DOHH2 (cell line): Measurements from ENCODE around the gene NFIX.

Experiments
- H3F3A ChIP-seq: fragments of 200-600 bp; sonication (generic), shearing (Covaris generic); 2 replicates; pipeline ENCODE4 v1.6.0; 2016; ENCODE audit warnings: antibody characterized with exemption, mild to moderate bottlenecking; ENCODE audit not compliant: control insufficient read depth, insufficient read depth
- H3K27ac ChIP-seq: fragments of 200-600 bp; sonication (generic); 2 replicates; pipeline ENCODE4 v1.5.1; 2014; ENCODE audit warnings: low read depth, mild to moderate bottlenecking, low read length, moderate library complexity
- H3K27me3 ChIP-seq: fragments of 200-600 bp; sonication (generic); 2 replicates; pipeline ENCODE4 v1.6.1; 2014; ENCODE audit warnings: mild to moderate bottlenecking, low read length, mixed read lengths; ENCODE audit not compliant: control insufficient read depth
- H3K36me3 ChIP-seq: fragments of 200-600 bp; sonication (generic); 2 replicates; pipeline ENCODE4 v1.6.1; 2014; ENCODE audit warnings: mild to moderate bottlenecking, low read length, moderate library complexity, mixed read lengths; ENCODE audit not compliant: control insufficient read depth
- H3K4me1 ChIP-seq: fragments of 200-600 bp; sonication (generic); 2 replicates; pipeline ENCODE4 v1.6.1; 2014; ENCODE audit warnings: mild to moderate bottlenecking, low read length, mixed read lengths; ENCODE audit not compliant: control insufficient read depth
- H3K4me2 ChIP-seq: fragments of 200-600 bp; sonication (generic); 2 replicates; pipeline ENCODE4 v1.6.0; 2014; ENCODE audit warnings: mild to moderate bottlenecking, low read length, moderate library complexity
- H3K4me3 ChIP-seq: fragments of 200-600 bp; sonication (generic); 2 replicates; pipeline ENCODE4 v1.5.1; 2014; ENCODE audit warnings: mild to moderate bottlenecking, low read length, mixed read lengths
- H3K79me2 ChIP-seq: fragments of 200-600 bp; sonication (generic); 2 replicates; pipeline ENCODE4 v1.6.1; 2014; ENCODE audit warnings: mild to moderate bottlenecking, low read length, mixed read lengths; ENCODE audit not compliant: control insufficient read depth
- H3K9me2 ChIP-seq: fragments of 200-600 bp; sonication (generic); replicated peaks from 2 replicates; pipeline ENCODE4 v1.6.1; 2014; ENCODE audit warnings: mild to moderate bottlenecking, low read length, mixed read lengths; ENCODE audit not compliant: control insufficient read depth
- H3K9me3 ChIP-seq: fragments of 200-600 bp; sonication (generic); 2 replicates; pipeline ENCODE4 v1.6.1; 2014; ENCODE audit warnings: antibody characterized with exemption, low read length, mixed read lengths; ENCODE audit not compliant: control insufficient read depth, insufficient read depth
- H4K20me1 ChIP-seq: fragments of 200-600 bp; sonication (generic); 2 replicates; pipeline ENCODE4 v1.6.0; 2014; ENCODE audit warnings: low read depth, mild to moderate bottlenecking, antibody characterized with exemption, low read length, moderate library complexity; ENCODE audit not compliant: control insufficient read depth, insufficient read depth
- CTCF ChIP-seq: fragments of 200-600 bp; sonication (generic); IDR thresholded peaks from one replicate; pipeline ENCODE4 v1.5.1; 2014; ENCODE audit warnings: antibody characterized with exemption, mild to moderate bottlenecking, low read depth, low read length; ENCODE audit not compliant: poor library complexity, severe bottlenecking
- EZH2phosphoT487 ChIP-seq: fragments of 200-600 bp; sonication (generic); IDR thresholded peaks from 2 replicates; pipeline ENCODE4 v1.6.1; 2017; ENCODE audit warnings: borderline replicate concordance, mild to moderate bottlenecking, antibody characterized with exemption, low read length, moderate library complexity, mixed read lengths

NFIX gene

GRCh38 chr19:13095393-13095784 lies 100.1 kb downstream of the NFIX start:
- TF ChIP-seq EZH2phosphoT487 (no peak), CTCF (no peak)
- H3K4me1 ChIP-seq, result peaks cover 69% of the 10 kb centered on the region

GRCh38 chr19:13095934-13096927 lies 101.0 kb downstream of the NFIX start:
- Histone ChIP-seq H3K79me2 (peaks cover 42% of the 10 kb centered on the region), H3K4me2 (peak overlapping the region; percentile 98), H3K9me2 (no peaks in the 10 kb centered on the region), H3K36me3 (peaks cover 24% of the 10 kb centered on the region), H3K27ac (peak overlapping the region; percentile 87), H3K27me3 (no peaks in the 10 kb centered on the region), H3K9me3 (no peaks in the 10 kb centered on the region), H3F3A (peaks cover 35% of the 10 kb centered on the region), H4K20me1 (no peaks in the 10 kb centered on the region; the same call in 1 of the 2 replicates), H3K4me1 (peaks cover 77% of the 10 kb centered on the region), H3K4me3 (peak overlapping the region; percentile 88)
- TF ChIP-seq EZH2phosphoT487, result no peak
- peak; percentile 25 for TF ChIP-seq CTCF

More at GRCh38 chr19:13095393-13095784, 100.1 kb downstream of the NFIX start:
- Histone ChIP-seq H3F3A (peaks cover 29% of the 10 kb centered on the region), H3K4me2 (peak overlapping the region; percentile 98), H3K27ac (peak overlapping the region; percentile 87), H3K36me3 (peaks cover 16% of the 10 kb centered on the region), H3K9me2 (no peaks in the 10 kb centered on the region), H3K9me3 (no peaks in the 10 kb centered on the region), H3K4me3 (peak overlapping the region; percentile 88), H4K20me1 (no peaks in the 10 kb centered on the region), H3K79me2 (peaks cover 34% of the 10 kb centered on the region), H3K27me3 (no peaks in the 10 kb centered on the region)

GRCh38 chr19:13097033-13097462 lies 101.8 kb downstream of the NFIX start:
- Histone ChIP-seq H3K4me2 (peak overlapping the region; percentile 98), H3K4me3 (peak overlapping the region; percentile 88), H3K9me3 (no peaks in the 10 kb centered on the region), H3K36me3 (peaks cover 32% of the 10 kb centered on the region), H3K27ac (peak overlapping the region; percentile 87), H3K79me2 (peaks cover 51% of the 10 kb centered on the region), H4K20me1 (no peaks in the 10 kb centered on the region; the same call in 1 of the 2 replicates), H3K9me2 (no peaks in the 10 kb centered on the region), H3K4me1 (peaks cover 80% of the 10 kb centered on the region), H3F3A (peaks cover 39% of the 10 kb centered on the region), H3K27me3 (no peaks in the 10 kb centered on the region)
- TF ChIP-seq EZH2phosphoT487, result no peak
- no peak for TF ChIP-seq CTCF
